CD4-positive, alpha-beta T cell treated with Interferon gamma for 1 hour (primary cell): Measurements from ENCODE around the gene EDIL3.
"Not testable (repeated sequence)": the region's sequence is repeated elsewhere in the genome, so short reads cannot be mapped to it uniquely, and the experiment has no call there.

ENCODE experiments used
- DNase-seq: peaks from one replicate; pipeline ENCODE4 v3.0.0-alpha.2; 2020

EDIL3 gene

GRCh38 chr5:84036842-84037241 is 347.8 kb downstream of the EDIL3 start:
- no peak for DNase-seq

GRCh38 chr5:84032324-84032723 is 352.4 kb downstream of the EDIL3 start:
- no peak for DNase-seq

- DNase-seq: no peak
Measured at GRCh38 chr5:84028093-84028492, 356.6 kb downstream of the EDIL3 start.

GRCh38 chr5:84018521-84018920 is 366.2 kb downstream of the EDIL3 start:
- DNase-seq: not testable (repeated sequence)

GRCh38 chr5:84017523-84018172 is 367.0 kb downstream of the EDIL3 start:
- no peak for DNase-seq

GRCh38 chr5:84016085-84016484 is 368.6 kb downstream of the EDIL3 start:
- no peak for DNase-seq

GRCh38 chr5:84014966-84015365 is 369.7 kb downstream of the EDIL3 start:
- DNase-seq: no peak

- no peak for DNase-seq
Measured at GRCh38 chr5:83993803-83994202, 390.9 kb downstream of the EDIL3 start.

- DNase-seq: no peak
Measured at GRCh38 chr5:83991566-83992224, 393.0 kb downstream of the EDIL3 start.

- no peak for DNase-seq
Measured at GRCh38 chr5:83988293-83988685, 396.4 kb downstream of the EDIL3 start.

- no peak for DNase-seq
Measured at GRCh38 chr5:83987513-83988292, 397.0 kb downstream of the EDIL3 start.

- DNase-seq: no peak
Measured at GRCh38 chr5:83983852-83984251, 400.8 kb downstream of the EDIL3 start.

- no peak for DNase-seq
Measured at GRCh38 chr5:83973925-83974815, 410.5 kb downstream of the EDIL3 start.

- DNase-seq: no peak
Measured at GRCh38 chr5:83972909-83973308, 411.8 kb downstream of the EDIL3 start.

GRCh38 chr5:83972236-83972635 is 412.4 kb downstream of the EDIL3 start:
- no peak for DNase-seq

GRCh38 chr5:83967417-83967816 is 417.3 kb downstream of the EDIL3 start:
- DNase-seq: no peak

- DNase-seq: no peak
Measured at GRCh38 chr5:83965441-83965840, 419.2 kb downstream of the EDIL3 start.

GRCh38 chr5:83964271-83964670 is 420.4 kb downstream of the EDIL3 start:
- no peak for DNase-seq

- no peak for DNase-seq
Measured at GRCh38 chr5:83957188-83957587, 427.5 kb downstream of the EDIL3 start.

GRCh38 chr5:83956386-83956785 is 428.3 kb downstream of the EDIL3 start:
- DNase-seq: no peak

GRCh38 chr5:83955916-83956315 is 428.8 kb downstream of the EDIL3 start:
- no peak for DNase-seq

GRCh38 chr5:83947763-83948162 is 436.9 kb downstream of the EDIL3 start:
- no peak for DNase-seq

- no peak for DNase-seq
Measured at GRCh38 chr5:83946516-83946915, 438.2 kb downstream of the EDIL3 start.
